Loucy (cell line): ENCODE measurements around the gene NAALADL2.

Experiments
- H2AFZ ChIP-seq: fragments of 200-600 bp; sonication (generic); 2 replicates; pipeline ENCODE4 v1.6.0; 2016; ENCODE audit warnings: antibody characterized with exemption, mild to moderate bottlenecking, low read length, moderate library complexity
- H3F3A ChIP-seq: fragments of 200-600 bp; 2 replicates; pipeline ENCODE4 v1.6.0; 2016; ENCODE audit warnings: antibody characterized with exemption, low read depth, mild to moderate bottlenecking
- H3K27me3 ChIP-seq: fragments of 200-600 bp; sonication (generic); 2 replicates; pipeline ENCODE4 v1.6.1; 2014; ENCODE audit warnings: low read length, mild to moderate bottlenecking; ENCODE audit not compliant: insufficient read depth, poor library complexity, severe bottlenecking
- H3K36me3 ChIP-seq: fragments of 200-600 bp; sonication (generic); 2 replicates; pipeline ENCODE4 v1.6.1; 2016; ENCODE audit warnings: low read length; ENCODE audit not compliant: insufficient read depth
- H3K4me1 ChIP-seq: fragments of 200-600 bp; sonication (generic); 2 replicates; pipeline ENCODE4 v1.5.1; 2014; ENCODE audit warnings: low read length, mild to moderate bottlenecking; ENCODE audit not compliant: insufficient read depth, poor library complexity, severe bottlenecking
- H3K4me2 ChIP-seq: fragments of 200-600 bp; sonication (generic); 2 replicates; pipeline ENCODE4 v1.6.0; 2014; ENCODE audit warnings: antibody characterized with exemption, low read length, low read depth, mild to moderate bottlenecking; ENCODE audit not compliant: poor library complexity, severe bottlenecking
- H3K4me3 ChIP-seq: fragments of 200-600 bp; sonication (generic); 2 replicates; pipeline ENCODE4 v1.5.1; 2014; ENCODE audit warnings: low read length, mild to moderate bottlenecking, mixed read lengths; ENCODE audit not compliant: poor library complexity, severe bottlenecking
- H3K79me2 ChIP-seq: fragments of 200-600 bp; sonication (generic); 2 replicates; pipeline ENCODE4 v1.6.1; 2014; ENCODE audit warnings: low read length; ENCODE audit not compliant: insufficient read depth
- H3K9ac ChIP-seq: fragments of 200-600 bp; sonication (generic); 2 replicates; pipeline ENCODE4 v1.6.0; 2014; ENCODE audit warnings: mild to moderate bottlenecking, low read depth, low read length, moderate library complexity; ENCODE audit not compliant: poor library complexity, severe bottlenecking
- H3K9me2 ChIP-seq: fragments of 200-600 bp; sonication (generic); replicated peaks from 2 replicates; pipeline ENCODE4 v1.6.1; 2016; ENCODE audit warnings: low read depth, low read length, mixed read lengths
- H3K9me3 ChIP-seq: fragments of 200-600 bp; sonication (generic); 2 replicates; pipeline ENCODE4 v1.6.1; 2014; ENCODE audit warnings: mild to moderate bottlenecking, antibody characterized with exemption, low read length, low read depth; ENCODE audit not compliant: insufficient read depth
- H4K20me1 ChIP-seq: fragments of 200-600 bp; sonication (generic); 2 replicates; pipeline ENCODE4 v1.6.0; 2014; ENCODE audit warnings: antibody characterized with exemption, low read length, mild to moderate bottlenecking; ENCODE audit not compliant: insufficient read depth, poor library complexity, severe bottlenecking
- EZH2phosphoT487 ChIP-seq: fragments of 200-600 bp; IDR thresholded peaks from 2 replicates; pipeline ENCODE4 v1.6.1; 2018; ENCODE audit warnings: antibody characterized with exemption, mild to moderate bottlenecking, moderate library complexity, borderline replicate concordance
- TF ChIP-seq, protein P1 (sequence below): fragments of 200-600 bp; sonication (generic); conservative IDR thresholded peaks from 2 replicates; pipeline ENCODE4 v1.5.1; 2014; ENCODE audit warnings: mild to moderate bottlenecking, antibody characterized with exemption, low read length

The NAALADL2 gene

GRCh38 chr3:175146258-175146657 lies 287.1 kb downstream of the NAALADL2 start:
- Histone ChIP-seq H3K4me1 (no peaks in the 10 kb centered on the region), H3K4me3 (no peak overlapping the region), H3K9me3 (no peaks in the 10 kb centered on the region), H3K4me2 (no peak overlapping the region), H2AFZ (no peak overlapping the region), H4K20me1 (no peaks in the 10 kb centered on the region), H3K79me2 (no peaks in the 10 kb centered on the region), H3K36me3 (no peaks in the 10 kb centered on the region), H3F3A (no peaks in the 10 kb centered on the region), H3K9ac (no peak overlapping the region), H3K9me2 (no peaks in the 10 kb centered on the region), H3K27me3 (no peaks in the 10 kb centered on the region)
- no peak for TF ChIP-seq EZH2phosphoT487
- TF ChIP-seq, protein P1, sequence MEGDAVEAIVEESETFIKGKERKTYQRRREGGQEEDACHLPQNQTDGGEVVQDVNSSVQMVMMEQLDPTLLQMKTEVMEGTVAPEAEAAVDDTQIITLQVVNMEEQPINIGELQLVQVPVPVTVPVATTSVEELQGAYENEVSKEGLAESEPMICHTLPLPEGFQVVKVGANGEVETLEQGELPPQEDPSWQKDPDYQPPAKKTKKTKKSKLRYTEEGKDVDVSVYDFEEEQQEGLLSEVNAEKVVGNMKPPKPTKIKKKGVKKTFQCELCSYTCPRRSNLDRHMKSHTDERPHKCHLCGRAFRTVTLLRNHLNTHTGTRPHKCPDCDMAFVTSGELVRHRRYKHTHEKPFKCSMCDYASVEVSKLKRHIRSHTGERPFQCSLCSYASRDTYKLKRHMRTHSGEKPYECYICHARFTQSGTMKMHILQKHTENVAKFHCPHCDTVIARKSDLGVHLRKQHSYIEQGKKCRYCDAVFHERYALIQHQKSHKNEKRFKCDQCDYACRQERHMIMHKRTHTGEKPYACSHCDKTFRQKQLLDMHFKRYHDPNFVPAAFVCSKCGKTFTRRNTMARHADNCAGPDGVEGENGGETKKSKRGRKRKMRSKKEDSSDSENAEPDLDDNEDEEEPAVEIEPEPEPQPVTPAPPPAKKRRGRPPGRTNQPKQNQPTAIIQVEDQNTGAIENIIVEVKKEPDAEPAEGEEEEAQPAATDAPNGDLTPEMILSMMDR, result peak; percentile 35

DNA sequence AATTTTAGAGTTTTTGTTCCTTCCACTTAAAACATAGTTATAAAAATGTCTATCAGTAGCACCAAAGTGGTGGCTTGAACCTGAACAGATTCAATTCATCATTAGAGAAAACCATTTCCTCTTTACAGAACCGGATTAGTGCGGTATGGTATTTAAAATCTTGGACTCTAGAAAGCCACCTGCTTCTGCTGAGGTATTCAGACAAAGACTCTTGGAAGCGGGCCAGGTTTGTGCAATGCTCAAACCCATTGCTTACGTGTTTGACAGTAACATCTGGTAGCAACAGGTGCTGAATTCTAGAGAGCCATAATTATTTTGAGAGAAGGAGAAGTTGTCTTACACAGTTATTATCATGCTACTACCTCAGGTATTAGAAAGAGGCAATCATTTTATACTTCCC lies 290.5 kb downstream of the NAALADL2 start:
- no peaks in the 10 kb centered on the region for H3K4me1 ChIP-seq
- no peaks in the 10 kb centered on the region for H3K9me3 ChIP-seq
- no peaks in the 10 kb centered on the region for H3K79me2 ChIP-seq
- H3K4me2 ChIP-seq, result no peak overlapping the region
- no peaks in the 10 kb centered on the region for H3K36me3 ChIP-seq
- no peaks in the 10 kb centered on the region for H3F3A ChIP-seq
- H3K4me3 ChIP-seq, result no peak overlapping the region
- H3K9ac ChIP-seq, result no peak overlapping the region
- no peak overlapping the region for H2AFZ ChIP-seq
- H3K9me2 ChIP-seq, result no peaks in the 10 kb centered on the region
- no peaks in the 10 kb centered on the region for H4K20me1 ChIP-seq
- H3K27me3 ChIP-seq, result no peaks in the 10 kb centered on the region
- TF ChIP-seq, protein P1, result no peak
- TF ChIP-seq EZH2phosphoT487, result no peak

- H4K20me1 ChIP-seq, result no peaks in the 10 kb centered on the region
- H3K4me3 ChIP-seq, result no peak overlapping the region
- H3K9ac ChIP-seq, result no peak overlapping the region
- no peaks in the 10 kb centered on the region for H3K27me3 ChIP-seq
- H3K79me2 ChIP-seq, result no peaks in the 10 kb centered on the region
- no peaks in the 10 kb centered on the region for H3K9me2 ChIP-seq
- no peaks in the 10 kb centered on the region for H3F3A ChIP-seq
- H3K36me3 ChIP-seq, result no peaks in the 10 kb centered on the region
- H2AFZ ChIP-seq, result no peak overlapping the region
- TF ChIP-seq, protein P1, result no peak
- TF ChIP-seq EZH2phosphoT487, result no peak
- no peak overlapping the region for H3K4me2 ChIP-seq
- H3K9me3 ChIP-seq, result no peaks in the 10 kb centered on the region
- no peaks in the 10 kb centered on the region for H3K4me1 ChIP-seq
Measured at GRCh38 chr3:175150812-175151401, 291.8 kb downstream of the NAALADL2 start.
